Measurements from ENCODE around the gene FAM219B.

DNA sequence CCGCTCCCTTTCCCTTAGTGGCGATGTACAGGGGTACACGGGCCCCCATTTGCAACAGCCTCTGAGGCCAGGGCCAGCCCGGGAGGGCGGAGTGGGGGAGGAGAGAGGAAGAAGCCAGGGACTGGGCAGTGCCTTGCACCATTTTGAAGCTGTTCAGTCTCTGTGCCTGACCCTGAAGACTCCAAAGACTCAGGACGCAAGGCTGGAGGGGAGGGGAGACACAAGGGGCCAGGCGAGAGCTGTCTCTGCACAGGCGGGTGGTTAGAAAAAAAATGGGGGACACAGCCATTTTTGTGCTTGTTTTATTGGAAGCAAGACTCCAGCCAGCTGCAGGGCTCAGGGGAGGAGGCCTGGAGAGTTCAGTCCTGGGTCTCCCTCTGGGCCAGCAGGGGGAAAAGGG is 48.4 kb upstream of the FAM219B start:
- TF ChIP-seq, protein P1, sequence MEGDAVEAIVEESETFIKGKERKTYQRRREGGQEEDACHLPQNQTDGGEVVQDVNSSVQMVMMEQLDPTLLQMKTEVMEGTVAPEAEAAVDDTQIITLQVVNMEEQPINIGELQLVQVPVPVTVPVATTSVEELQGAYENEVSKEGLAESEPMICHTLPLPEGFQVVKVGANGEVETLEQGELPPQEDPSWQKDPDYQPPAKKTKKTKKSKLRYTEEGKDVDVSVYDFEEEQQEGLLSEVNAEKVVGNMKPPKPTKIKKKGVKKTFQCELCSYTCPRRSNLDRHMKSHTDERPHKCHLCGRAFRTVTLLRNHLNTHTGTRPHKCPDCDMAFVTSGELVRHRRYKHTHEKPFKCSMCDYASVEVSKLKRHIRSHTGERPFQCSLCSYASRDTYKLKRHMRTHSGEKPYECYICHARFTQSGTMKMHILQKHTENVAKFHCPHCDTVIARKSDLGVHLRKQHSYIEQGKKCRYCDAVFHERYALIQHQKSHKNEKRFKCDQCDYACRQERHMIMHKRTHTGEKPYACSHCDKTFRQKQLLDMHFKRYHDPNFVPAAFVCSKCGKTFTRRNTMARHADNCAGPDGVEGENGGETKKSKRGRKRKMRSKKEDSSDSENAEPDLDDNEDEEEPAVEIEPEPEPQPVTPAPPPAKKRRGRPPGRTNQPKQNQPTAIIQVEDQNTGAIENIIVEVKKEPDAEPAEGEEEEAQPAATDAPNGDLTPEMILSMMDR (IDR thresholded peaks at IDR 0.05) = no peak
- TF ChIP-seq POLR2AphosphoS5 (IDR thresholded peaks at IDR 0.05) = no peak

Data from stomach (tissue), 4 donors.